Right lung (tissue), 5 donors: ENCODE data around the gene SLC29A4. TPM values are rescaled to one million over a fixed set of nuclear protein-coding genes. Genes with fewer than 3 reads are reported as not detected.
"Not testable (repeated sequence)": the region's sequence is repeated elsewhere in the genome, so short reads cannot be mapped to it uniquely, and the experiment has no call there.

Source experiments
- DNase-seq, 2 donors: peaks; one replicate each; pipeline ENCODE4 v3.0.0-alpha.2; 2013
- polyA plus RNA-seq, 5 donors: library from polyadenylated mRNA; unstranded; fragments of 120-200 nt; gene quantifications; one replicate each; pipeline versions ENCODE4 v1.2.1 to v1.2.3, GENCODE V29; 2013; ENCODE audit warnings: inconsistent platforms in 1 of 5, low replicate concordance in 1 of 5; ENCODE audit not compliant: insufficient read length in 5 of 5, insufficient read depth in 1 of 5

SLC29A4 gene
- polyA plus RNA-seq, 5 donors: 16.9 to 44.2 (median 22.1) TPM

DNA sequence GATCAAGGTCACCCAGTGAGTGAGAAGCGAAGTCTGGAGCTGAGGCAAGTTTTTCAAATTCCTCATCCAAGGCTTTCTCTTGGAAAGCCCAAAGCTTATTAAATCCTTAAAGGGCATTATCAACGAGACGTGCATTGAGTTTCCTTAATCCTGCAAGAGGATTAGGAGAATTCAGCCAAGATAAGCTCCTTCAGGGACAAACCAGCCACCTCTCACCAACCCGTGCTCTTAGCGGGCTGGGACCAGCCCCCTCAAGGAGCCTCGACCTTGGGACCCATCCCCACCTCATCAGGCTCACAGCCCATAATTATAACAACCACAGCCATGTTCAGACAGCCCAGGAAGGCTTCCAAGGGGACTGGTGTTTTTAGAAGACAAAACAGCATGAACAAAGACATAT is 12.0 kb upstream of the SLC29A4 start:
- DNase-seq: no peak

DNA sequence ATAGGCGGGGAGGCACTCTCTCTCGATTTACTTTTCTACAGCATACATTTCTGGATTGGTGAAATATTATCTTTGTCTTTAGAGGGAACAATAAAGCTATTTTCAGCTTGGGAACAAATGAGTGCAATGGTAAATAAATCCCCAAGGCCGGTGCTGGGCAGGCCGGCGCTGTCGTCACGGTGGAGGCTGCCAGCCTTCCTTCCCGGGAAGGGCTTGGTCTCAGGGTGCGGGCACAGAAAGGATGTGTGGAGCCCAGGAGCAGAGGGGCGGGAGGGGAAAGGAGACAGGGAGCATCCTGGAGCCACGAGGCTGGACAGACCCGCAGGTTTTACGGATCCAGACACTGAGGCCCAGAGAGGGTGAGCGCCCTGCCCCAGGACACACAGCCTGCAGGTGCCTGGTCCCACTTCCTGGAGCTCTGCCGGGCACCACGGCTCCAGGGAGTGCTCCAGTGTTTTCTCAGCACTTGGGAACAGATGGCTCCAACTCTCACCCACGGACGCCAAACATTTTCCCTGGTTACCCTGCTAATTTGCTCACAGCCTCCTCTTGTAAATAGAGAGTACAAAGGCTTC is 8.8 kb upstream of the SLC29A4 start:
- DNase-seq: not testable (repeated sequence)

DNA sequence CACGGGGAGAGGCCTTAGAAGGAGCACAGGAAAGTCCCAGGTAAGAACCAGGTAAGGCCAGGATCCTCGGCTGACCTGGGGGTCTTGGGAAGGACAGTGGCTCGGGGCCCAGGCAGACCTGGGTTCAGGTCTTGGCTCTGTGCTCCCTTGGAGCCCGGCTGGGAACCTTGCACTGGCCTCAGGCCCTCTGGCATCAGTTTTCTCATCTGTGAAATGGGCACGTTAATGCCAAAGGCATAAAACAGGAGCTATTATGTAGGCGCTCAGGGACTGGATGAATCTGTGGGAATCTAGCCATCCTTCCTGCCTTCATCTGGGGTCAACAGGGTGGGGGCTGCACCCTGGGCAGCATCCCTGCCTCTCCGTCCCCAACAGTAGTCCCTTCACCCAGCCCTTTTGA is 8.3 kb upstream of the SLC29A4 start:
- DNase-seq: no peak

DNA sequence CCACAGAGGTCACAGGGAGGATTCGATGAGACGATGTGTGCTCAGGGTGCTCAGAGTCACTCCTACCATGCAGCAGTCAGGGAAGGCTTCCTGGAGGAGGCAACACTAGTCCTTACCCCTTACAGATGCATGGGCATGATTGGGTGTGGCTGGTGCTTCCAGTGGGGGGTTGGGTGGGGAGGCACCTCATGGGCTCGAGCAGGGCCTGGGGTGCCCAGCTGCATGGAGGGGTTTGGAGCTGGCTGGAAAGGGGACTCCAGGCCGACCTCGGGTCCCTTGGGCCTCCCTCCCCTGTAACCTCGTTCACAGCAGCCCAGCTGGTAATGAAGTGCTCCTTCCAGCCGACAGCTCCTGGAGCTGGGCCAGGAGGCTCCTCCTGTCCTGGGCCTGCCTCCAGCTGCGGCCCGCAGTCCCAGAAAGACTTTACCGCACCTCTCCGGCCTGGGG is 7.7 kb upstream of the SLC29A4 start:
- DNase-seq: peak in 1 of 2 donors; percentile 48

DNA sequence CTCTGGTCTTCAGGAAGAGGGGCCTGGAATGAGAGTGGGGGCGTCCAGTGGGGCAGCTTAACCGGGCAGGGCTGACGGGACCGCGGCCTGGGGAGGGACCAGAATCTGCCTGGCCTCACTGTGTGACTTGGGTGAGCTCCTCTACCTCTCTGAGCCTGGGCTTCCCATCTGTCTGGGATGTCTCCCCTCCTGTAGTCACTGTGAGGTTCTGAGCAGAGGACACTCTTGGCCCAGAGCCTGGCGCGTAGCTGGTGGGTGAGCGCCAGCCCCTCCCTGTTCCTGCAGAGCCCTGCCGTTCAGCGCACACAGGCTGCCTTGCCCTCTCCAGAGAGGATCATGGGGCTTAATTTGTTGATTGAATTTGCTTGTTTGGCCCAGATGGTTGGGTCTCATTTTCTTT is 7.2 kb upstream of the SLC29A4 start:
- DNase-seq: peak in 1 of 2 donors; percentile 36

DNA sequence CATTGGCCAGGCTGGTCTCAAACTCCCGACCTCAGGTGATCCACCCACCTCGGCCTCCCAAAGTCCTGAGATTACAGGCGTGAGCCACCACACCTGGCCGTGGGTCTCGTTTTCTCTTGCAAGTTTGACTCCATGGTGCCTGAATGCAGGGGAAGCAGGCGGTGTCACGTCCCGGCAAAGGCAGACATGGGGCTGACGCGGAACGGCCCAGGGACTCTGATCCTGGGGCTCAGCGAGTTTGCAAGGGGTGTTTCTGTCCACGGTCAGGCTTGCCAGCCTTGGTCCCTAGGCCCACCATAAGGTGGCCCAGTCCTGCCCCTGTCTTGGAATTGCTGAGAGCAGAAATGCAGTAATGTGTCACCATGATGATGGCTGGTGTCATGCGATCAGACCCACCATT is 6.6 kb upstream of the SLC29A4 start:
- DNase-seq: not testable (repeated sequence)

DNA sequence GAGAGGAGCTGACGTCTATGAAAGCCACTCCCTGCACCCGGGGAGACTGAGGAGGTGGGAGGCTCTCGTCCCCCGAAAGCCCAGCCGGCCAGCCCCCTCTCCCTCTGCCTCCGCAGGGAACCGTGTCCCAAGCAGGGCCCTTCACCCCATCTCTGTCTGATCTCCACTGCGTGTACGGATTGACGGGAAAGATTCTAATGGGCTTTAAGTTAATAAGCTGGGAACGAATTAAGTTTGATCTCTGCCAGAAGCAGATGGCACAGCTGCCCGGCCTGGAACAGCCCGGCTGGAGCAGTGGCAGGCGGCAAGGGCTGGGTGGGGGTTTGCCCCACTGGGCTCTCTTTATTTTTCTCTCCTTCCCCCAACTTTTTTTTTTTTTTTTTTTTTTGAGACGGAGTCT is 6.1 kb upstream of the SLC29A4 start:
- DNase-seq: no peak

DNA sequence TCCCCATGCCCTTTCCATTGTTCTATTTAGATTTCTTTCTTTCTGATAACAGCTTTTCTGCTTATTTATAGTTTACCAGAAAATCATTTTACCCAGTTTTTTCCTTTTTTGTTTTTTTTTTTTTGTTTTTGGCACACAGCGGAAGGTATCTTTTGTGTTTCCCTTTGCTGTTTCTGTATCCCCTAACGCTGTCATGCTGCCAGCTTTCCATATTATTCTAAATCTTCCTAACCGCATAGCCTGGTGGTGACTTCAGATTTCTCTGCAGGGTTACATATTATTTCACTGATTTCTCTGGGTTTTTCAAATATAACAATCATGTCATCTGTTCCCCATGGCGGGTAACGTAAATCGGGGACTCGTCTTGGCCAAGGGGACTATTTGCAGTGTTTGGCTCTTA is 4.0 kb upstream of the SLC29A4 start:
- no peak for DNase-seq

DNA sequence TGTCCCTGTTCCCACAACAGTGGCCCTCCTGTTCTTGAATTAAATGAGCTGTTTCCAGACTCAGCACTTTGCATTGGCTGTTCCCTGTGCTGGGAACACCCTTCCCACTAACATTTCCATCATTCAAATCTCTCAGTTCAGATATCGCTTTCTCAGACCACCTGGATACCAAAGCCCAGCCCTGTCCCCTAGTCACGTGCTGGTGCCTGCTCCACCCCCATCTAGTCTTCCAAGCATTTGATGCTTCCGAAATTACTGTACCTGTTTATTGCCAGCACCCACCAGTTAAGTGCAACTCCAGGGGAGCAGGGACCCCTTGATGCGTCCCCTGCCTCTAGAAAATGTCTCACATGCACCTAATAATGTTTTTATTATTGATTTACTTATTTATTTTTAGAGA is 3.0 kb upstream of the SLC29A4 start:
- DNase-seq: no peak

DNA sequence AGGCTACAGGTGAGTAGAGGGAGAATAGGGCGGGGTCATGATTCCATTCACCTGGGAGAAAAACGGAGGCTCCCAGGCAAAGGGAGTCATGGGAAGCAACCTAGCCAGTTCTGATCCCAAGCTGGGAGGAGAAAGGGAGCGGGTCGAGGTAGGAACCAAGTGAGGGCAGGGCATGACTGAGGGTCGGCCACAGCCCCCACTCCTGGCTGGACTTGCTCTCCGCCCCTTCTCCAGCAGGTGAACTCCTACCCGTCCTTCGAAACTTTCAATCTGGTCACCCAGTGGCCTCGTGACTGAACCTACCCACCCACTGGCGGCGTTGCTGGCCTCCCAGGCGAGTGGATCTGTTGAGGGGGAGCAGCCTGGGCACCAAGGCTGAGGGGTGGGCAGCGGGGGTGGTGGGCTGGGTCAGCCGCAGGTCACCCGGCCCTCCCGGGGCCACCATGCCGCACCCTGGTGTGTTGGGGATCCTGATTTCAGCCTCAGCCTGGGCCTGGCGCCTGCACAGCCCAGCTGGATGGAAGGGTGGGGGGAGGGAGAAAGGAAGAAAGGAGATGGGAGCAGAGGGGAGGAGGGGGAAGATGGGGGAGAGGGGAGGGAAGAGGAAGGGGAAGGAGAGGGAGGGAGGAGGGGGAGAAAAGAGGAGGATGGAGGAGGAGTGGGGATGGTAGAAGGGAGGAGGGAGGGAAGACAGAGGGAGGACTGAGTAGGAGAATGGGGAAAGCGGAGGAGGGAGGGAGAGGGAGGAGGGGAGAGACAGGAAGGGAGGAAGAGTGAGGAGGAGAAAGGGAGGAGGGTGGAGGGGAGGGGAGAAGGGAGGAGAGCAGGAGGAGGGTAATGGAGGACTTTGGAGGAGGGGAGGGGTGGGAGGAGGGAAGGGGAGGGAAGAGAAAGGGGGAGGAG is 894 bp upstream of the SLC29A4 start:
- DNase-seq: not testable (repeated sequence)

DNA sequence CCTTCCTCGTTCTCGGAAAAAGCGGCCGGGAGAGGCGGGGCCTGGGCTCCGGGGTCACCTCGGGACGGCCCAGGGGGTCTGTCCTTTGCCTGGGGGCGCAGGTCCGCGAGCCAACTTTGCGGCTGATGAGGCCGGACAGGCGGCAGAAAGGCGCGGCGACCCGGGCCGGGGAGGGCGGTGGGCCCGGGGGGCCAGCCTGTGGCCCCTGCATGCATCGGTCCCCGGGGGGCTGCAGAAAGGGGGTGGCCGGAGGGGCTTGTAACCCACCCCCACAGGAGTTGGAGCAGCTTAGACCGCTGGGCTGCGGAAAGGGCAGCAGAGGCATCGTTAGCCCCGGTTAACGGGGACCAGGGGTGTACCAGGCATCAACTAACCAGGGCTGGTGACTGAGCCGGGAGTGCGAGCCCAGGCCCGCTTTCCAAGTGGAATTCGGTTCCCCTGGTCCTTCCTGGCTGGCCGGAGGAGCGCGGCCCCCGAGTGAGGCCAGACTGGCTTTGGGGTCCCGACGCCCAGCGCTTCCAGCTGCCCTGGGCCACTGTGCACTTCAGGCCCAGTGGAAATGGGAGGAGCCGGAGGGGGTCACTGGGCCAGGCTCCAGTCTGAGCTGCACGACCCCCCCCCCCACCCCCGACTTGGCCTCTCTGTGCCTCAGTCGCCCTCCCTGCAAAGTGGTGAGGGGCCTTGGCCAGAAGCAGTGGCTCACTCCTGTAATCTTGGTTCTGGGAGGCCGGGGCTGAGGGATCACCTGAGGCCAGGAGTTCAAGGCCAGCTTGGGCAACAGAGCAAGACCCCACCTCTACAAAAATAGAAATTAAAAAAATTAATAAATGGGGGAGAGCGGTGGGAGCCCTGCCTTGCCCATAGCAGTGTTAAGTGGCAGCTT is 919 bp downstream of the SLC29A4 start:
- no peak for DNase-seq

DNA sequence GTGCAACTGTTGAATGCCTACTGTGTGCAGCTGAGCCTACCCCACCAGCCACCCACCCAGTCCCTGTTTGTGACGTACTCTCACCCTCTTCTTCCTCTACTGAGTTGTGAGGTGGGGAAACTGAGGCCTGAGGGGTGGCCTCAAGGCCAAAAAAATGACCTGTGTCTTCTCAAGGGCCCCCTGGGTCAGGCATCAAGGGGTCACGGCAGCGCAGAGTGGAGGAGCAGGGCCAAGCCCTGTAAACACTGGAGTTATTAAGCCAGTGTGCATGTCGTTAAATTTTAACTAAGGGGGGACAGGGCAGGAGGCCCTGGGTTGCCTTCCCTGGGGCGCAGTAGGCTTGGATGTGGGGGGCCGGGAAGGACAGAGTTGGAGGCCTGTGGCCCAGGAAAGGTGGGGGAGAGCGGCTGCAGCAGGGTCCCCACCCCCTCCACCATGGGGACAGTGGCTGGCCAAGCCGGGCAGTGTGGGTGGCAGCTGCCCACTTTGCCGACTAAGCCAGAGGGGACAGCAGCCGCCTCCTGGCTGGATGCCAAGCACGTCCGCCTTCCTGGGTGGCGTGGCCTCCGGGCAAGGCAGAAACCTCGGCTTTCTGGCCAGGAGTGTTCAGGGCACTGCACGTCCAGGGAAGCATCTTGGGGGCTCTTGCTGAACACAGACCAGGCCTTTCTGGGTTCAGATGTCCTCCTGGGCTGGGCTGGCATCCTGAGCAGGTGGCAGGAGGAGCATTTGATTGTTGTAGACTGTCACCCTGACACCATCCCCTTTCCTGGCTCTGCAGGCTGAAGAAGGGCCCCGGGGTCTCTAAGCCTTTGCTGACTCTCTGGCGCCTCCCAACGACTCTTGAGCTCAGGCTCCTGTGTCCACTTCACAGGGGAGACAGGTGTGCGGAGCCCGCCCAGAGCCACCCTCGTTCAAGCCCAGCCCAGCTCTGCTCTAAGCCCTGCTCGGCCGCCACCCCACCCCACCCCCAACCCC is 1.9 kb downstream of the SLC29A4 start:
- DNase-seq: peak; percentile 42 to 50

DNA sequence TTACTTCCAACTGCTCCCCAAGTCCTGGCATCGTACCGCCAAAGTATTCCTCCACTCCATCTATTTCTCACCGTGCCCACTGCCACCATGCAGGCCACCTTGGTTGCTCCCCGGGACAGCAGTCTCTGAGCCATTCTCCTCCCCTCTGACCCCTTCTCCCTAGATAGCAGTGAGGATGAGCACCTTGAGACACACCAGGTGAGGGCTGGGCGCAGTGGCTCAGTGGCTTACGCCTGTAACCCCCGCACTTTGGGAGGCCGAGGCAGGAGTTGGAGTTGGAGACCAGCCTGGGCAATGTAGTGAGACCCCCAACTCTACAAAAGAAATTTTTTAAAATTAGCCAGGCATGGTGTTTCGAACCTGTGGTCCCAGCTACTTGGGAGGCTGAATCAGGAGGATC is 4.2 kb downstream of the SLC29A4 start:
- no peak for DNase-seq

DNA sequence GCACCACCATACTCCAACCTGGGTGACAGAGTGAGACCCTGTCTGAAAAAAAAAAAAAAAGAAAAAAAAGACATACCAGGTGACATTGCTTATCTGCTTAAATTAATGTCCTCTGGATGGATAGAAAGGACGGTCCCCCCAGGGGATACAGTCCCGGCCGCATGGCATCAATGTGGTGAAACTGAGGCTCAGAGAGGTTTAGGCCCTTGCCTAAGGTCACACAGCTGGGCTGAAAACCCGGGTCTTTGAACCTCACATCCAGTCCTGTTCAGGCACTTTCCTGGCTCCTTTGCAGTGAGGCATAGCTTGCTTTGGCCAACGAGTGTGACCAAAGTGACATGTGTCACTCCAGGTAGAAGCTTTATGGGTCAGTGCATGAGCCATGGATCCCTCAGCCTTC is 4.6 kb downstream of the SLC29A4 start:
- not testable (repeated sequence) for DNase-seq

DNA sequence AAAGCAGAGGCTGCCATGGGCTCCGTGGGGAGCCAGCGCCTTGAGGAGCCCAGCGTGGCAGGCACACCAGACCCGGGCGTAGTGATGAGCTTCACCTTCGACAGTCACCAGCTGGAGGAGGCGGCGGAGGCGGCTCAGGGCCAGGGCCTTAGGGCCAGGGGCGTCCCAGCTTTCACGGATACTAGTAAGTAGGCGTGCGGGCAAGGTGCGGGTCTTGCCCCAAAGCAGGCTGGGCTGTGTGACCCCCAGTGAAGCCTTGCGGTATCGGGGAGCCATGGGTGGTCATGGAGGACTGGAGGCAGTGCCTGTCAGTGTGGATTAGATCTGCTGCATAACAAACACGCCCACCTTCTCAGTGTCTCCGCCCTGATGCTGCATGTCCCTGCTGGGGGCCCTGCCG is 5.1 kb downstream of the SLC29A4 start:
- DNase-seq: no peak

DNA sequence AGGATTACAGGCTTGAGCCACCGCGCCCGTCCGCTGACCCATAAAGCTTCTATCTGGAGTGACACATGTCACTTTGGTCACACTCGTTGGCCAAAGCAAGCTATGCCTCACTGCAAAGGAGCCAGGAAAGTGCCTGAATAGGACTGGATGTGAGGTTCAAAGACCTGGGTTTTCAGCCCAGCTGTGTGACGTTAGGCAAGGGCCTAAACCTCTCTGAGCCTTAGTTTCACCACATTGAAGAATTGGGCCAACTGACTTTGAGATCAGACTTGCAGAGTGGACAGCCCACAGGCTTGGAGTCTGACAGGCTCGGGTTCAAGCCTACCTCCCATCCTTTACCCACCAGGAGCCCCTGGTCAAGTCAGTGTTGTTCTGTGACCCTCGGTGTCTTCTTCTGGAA is 5.8 kb downstream of the SLC29A4 start:
- not testable (repeated sequence) for DNase-seq

DNA sequence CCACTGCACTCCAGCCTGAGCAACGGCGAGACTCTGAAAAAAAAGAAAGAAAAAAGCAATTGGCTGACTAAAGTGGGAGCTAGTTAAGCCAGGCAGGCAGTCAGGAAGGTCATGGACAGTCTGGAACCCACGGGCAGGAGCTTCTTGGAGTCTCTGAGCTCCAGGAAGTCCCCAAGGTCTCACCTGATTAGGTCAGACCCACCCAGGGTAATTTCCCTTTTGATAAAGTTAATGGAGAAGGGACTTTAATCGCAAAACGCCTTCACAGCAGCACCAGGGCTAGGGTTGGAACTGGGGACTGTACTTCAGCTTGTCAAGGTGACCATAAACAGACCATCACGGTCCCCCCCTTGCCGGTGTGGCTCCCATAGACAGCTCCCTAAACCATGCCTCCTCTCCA is 6.6 kb downstream of the SLC29A4 start:
- no peak for DNase-seq

DNA sequence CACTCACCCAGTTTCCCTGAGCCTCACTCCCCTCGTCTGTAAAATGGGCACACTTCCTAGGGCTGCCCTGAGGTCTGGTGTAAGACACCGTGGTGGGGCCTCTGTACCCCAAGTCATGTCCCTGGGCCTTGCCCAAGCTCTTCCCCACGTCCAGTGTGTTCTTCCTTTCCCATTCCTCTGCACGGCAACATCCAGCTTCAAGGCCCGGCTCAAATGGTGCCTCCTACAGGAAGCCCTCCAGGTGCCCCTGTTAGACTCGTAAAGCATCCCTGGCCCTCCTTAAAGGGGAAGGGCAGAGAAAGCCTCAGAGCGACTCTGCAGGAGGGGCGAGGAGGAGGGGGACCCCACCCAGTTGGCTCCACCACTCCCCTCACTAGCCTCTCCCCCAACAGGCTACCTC is 8.6 kb downstream of the SLC29A4 start:
- no peak for DNase-seq

DNA sequence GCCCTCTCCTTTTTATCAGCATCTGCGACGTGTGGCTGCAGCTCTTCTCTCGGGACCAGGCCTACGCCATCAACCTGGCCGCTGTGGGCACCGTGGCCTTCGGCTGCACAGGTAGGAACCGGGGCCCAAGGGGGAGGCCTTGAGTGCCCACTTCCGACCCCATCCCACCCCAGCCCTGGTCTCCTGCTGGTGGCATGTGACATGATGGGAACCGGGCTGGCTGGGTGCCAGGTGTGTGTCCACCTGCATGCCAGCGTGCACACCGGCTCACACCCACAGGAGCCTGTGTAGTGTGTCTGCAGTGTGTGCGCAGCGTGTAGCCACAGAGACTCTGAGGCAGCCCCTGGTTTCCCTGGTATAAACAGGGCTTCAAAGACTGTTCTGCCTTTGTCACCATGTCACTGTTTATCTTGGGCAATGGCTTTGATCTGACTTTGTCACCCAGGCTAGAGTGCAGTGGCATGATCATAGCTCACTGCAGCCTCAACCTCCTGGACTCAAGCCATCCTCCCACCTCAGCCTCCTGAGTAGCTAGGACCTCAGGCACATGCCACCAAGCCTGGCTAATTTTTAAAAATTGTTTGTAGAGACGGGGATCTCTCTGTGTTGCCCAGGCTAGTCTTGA is 9.1 kb downstream of the SLC29A4 start:
- DNase-seq: not testable (repeated sequence)

DNA sequence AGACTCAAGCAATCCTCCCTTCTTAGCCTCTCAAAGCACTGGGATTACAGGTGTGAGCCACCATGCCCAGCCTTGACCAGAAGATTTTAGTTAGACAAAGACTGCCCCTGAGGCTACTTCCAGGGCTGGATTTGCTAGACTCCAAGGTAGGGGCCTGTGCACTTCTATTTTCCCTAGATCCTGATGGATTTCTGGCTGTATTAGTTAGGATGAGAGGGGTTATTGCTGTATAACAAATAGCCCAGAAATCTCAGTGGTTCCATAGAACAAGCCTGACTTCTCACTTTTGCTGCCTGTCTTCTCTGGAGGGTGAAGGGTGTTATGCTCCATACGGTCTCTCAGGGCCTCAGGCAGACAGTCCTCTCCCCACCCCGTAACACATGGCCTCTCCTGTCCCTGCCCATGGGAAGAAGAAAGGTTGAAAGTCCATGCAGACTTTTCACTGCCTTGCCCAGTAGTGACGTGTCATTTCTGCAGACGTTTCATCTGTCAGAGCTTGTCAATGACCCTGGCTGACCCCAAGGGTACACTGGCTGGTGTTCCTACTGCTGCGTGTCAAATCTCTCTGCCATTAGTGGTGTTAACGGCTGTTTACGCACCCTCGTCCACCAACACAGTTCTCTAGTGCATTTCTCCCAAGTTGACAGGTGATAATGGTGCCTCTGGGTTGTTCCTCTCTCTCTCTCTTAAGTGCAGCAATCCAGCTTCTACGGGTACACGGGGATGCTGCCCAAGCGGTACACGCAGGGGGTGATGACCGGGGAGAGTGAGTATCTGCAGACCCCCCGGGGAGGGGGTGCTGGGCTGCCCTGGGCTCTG is 11.6 kb downstream of the SLC29A4 start:
- no peak for DNase-seq
